CD4-positive, alpha-beta T cell (primary cell): ENCODE data around the gene ACVR1C. TPM values are rescaled to one million over a fixed set of nuclear protein-coding genes. Genes with fewer than 3 reads are reported as not detected.
A peak's percentile ranks its signal among the peaks of the same experiment; 100 is the strongest.

Experiments
- ATAC-seq: fragments of 200-7000 bp; cut with Tn5 transposase; one replicate; pipeline ENCODE4 v1.10.0; 2022; ENCODE audit warnings: mild to moderate bottlenecking; ENCODE audit not compliant: poor library complexity
- CTCF ChIA-PET: fragments of 350-600 bp; sonication (Branson Sonifier 250); formaldehyde crosslinking; loops from one replicate; lab custom pipeline; 2021; ENCODE audit warnings: antibody characterized with exemption, inconsistent platforms; lab: Charles Lee
- POLR2A ChIA-PET: fragments of 350-600 bp; sonication (Branson Sonifier 250); formaldehyde crosslinking; loops from one replicate; lab custom pipeline; 2021; ENCODE audit warnings: antibody characterized with exemption, inconsistent platforms; lab: Charles Lee
- DNase-seq, 14 experiments: peaks; one replicate each; pipeline ENCODE4 v3.0.0-alpha.2; 2013 to 2020; ENCODE audit warnings: mixed read lengths in 2 of 14
- H3K27ac ChIP-seq, 2 donors: one replicate each; pipeline versions ENCODE4 v1.5.1 to v1.7.0; 2013; ENCODE audit warnings: low read length in 2 of 2, low read depth in 1 of 2, mild to moderate bottlenecking in 1 of 2
- H3K27me3 ChIP-seq, 2 experiments: 1 replicate in 1 of 2; 2 replicates in 1 of 2; pipeline versions ENCODE4 v1.6.1 to v1.7.0; 2013; ENCODE audit warnings: low read length in 2 of 2, control low read depth in 1 of 2, mild to moderate bottlenecking in 1 of 2, moderate library complexity in 1 of 2; ENCODE audit not compliant: insufficient read depth in 2 of 2, control insufficient read depth in 1 of 2
- H3K36me3 ChIP-seq: one replicate; pipeline ENCODE4 v1.6.1; 2013; ENCODE audit warnings: low read length, control low read depth; ENCODE audit not compliant: insufficient read depth
- H3K4me1 ChIP-seq: one replicate; pipeline ENCODE4 v1.6.1; 2013; ENCODE audit warnings: low read length, control low read depth; ENCODE audit not compliant: insufficient read depth
- H3K4me3 ChIP-seq: one replicate; pipeline ENCODE4 v1.5.1; 2013; ENCODE audit warnings: mild to moderate bottlenecking, low read length, moderate library complexity
- H3K9me3 ChIP-seq, 2 experiments: 1 replicate in 1 of 2; 2 replicates in 1 of 2; pipeline versions ENCODE4 v1.6.1 to v1.7.0; 2013; ENCODE audit warnings: low read length in 2 of 2, mild to moderate bottlenecking in 2 of 2, control low read depth in 1 of 2, moderate library complexity in 1 of 2; ENCODE audit not compliant: control insufficient read depth in 1 of 2, insufficient read depth in 1 of 2
- H3K27ac Mint-ChIP-seq: one replicate; pipeline ENCODE4 v1.8.0; 2020; ENCODE audit warnings: mixed read lengths
- H3K27me3 Mint-ChIP-seq: one replicate; pipeline ENCODE4 v1.8.0; 2021; ENCODE audit warnings: mixed read lengths
- H3K36me3 Mint-ChIP-seq: one replicate; pipeline ENCODE4 v1.8.0; 2021; ENCODE audit warnings: low read depth, mixed read lengths
- H3K4me1 Mint-ChIP-seq: one replicate; pipeline ENCODE4 v1.8.0; 2021; ENCODE audit warnings: low read depth, mixed read lengths
- H3K4me3 Mint-ChIP-seq: one replicate; pipeline ENCODE4 v1.8.0; 2020; ENCODE audit warnings: mild to moderate bottlenecking, mixed read lengths
- H3K9me3 Mint-ChIP-seq: one replicate; pipeline ENCODE4 v1.8.0; 2020; ENCODE audit warnings: mixed read lengths
- intact Hi-C, 2 experiments: fragments of 100-400 bp; cut with DNase I in 1 of 2; cut with micrococcal nuclease in 1 of 2; formaldehyde crosslinking; loops; one replicate each; pipeline versions ENCODE4 v1.15.1 to v1.9.0; 2023 to 2025; cut with DNase I, micrococcal nuclease
- polyA plus RNA-seq, 2 donors: library from polyadenylated mRNA; unstranded; fragments of 120-200 nt; gene quantifications; one replicate each; pipeline ENCODE4 v1.2.1, GENCODE V29; 2013
- total RNA-seq, 174 experiments: library from RNA in 2 of 174; stranded (reverse) in 2 of 174; gene quantifications; one replicate each; pipeline ENCODE4 v1.2.3 and lab custom pipeline; 2021 to 2026
- TF ChIP-seq, protein P1 (sequence below): fragments of 200-600 bp; IDR thresholded peaks from one replicate; pipeline ENCODE4 v1.8.0; 2022; ENCODE audit warnings: antibody characterized with exemption, mild to moderate bottlenecking

Gene ACVR1C
- total RNA-seq (1 to 10 TPM; 5.2 to 6.2 TPM), total RNA-seq (lab: John Stamatoyannopoulos, UW) (0.76 to 90.4 (median 18.0) reads per million in 172 experiments)
- polyA plus RNA-seq (2013, experiment 1 of 2), result 2.4 TPM
- polyA plus RNA-seq (2013, experiment 2 of 2), result 5.6 TPM

DNA sequence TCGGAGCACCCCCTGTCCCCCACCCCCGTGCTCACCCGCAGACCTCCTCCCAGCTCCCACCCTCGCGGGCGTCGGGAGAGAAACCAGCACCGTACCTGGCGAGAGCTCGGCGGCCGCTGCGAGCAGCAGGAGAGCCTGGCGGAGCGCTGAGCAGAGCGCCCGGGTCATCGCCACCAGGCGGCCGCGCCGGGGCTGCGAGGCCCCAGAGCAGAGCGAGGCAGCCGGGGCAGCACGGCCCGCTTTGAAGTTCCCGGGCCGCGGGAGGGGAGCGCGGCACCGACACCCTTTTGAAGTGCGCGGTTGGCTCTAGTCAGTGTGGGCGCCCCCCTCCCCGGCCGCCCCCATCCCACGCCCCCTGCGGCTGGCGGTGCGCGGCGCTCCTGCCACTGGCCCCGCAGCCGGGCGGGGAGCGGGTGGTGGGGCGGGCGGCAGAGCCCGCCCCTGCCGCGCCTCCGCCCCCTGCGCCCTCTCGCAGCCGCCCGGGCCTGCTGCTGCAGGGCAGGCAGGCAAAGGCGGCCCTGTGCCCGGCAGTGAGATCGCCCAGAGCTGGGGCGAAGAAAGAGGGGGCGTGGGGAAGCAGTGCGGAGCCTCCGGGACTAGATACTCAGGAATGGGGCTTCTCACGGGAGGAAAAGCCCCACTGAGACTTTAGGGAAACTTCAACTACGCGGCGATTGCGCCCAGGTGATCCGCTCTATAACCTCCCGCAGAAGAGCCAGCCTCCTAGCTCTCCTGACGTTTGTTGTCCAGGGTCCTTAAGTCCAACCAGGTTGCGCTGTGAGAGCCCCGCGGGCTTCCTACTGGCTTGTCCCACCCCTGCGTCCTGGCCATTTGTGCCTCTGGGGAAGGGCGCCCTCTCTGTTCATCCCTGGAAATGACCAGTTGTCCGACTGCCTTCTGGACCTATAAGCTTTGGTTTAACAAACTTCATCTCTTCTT is at the start of gene ACVR1C:
ACVR1C (minus strand) TSS at position 388 of the 939 bp plus-strand sequence; CDS start at position 168, 220 bp downstream.
- H3K4me3 ChIP-seq, result peak within 1 kb of the TSS; percentile 81
- intact Hi-C loops, result loop anchor here (5.0 to 10.0 kb wide), 5 partner anchors 136 to 836 kb away; no protein-coding TSS in a partner anchor
- no peaks in the 10 kb centered on the region for H3K9me3 Mint-ChIP-seq
- H3K27me3 Mint-ChIP-seq, result no peaks in the 10 kb centered on the region
- peak; percentile 77 for ATAC-seq
- no peaks in the 10 kb centered on the region for H3K27me3 ChIP-seq
- peaks cover 40% of the 10 kb centered on the region for H3K4me1 Mint-ChIP-seq
- ChIA-PET CTCF (interaction anchor here (0.6 to 2.2 kb wide), 15 partner anchors 9 to 326 kb away, joined by 3 to 9 read pairs (median 3); partner anchors contain the start of gene ACVR1), POLR2A (interaction anchor here (0.6 to 2.3 kb wide), 15 partner anchors 10 to 1878 kb away, joined by 3 to 9 read pairs (median 3); partner anchors contain the start of gene ACVR1)
- DNase-seq, result peak; percentile 42 to 92 (median 61)
- peak within 1 kb of the TSS; percentile 97 for H3K4me3 Mint-ChIP-seq
- no peaks in the 10 kb centered on the region for H3K9me3 ChIP-seq
- peak within 1 kb of the TSS in 1 of 2 donors; percentile 74 for H3K27ac ChIP-seq
- TF ChIP-seq, protein P1, sequence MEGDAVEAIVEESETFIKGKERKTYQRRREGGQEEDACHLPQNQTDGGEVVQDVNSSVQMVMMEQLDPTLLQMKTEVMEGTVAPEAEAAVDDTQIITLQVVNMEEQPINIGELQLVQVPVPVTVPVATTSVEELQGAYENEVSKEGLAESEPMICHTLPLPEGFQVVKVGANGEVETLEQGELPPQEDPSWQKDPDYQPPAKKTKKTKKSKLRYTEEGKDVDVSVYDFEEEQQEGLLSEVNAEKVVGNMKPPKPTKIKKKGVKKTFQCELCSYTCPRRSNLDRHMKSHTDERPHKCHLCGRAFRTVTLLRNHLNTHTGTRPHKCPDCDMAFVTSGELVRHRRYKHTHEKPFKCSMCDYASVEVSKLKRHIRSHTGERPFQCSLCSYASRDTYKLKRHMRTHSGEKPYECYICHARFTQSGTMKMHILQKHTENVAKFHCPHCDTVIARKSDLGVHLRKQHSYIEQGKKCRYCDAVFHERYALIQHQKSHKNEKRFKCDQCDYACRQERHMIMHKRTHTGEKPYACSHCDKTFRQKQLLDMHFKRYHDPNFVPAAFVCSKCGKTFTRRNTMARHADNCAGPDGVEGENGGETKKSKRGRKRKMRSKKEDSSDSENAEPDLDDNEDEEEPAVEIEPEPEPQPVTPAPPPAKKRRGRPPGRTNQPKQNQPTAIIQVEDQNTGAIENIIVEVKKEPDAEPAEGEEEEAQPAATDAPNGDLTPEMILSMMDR, result peak; percentile 43
- H3K36me3 ChIP-seq, result no peaks in the 10 kb centered on the region
- peaks cover 6% of the 10 kb centered on the region for H3K36me3 Mint-ChIP-seq
- H3K4me1 ChIP-seq, result peaks cover 22% of the 10 kb centered on the region
- peak within 1 kb of the TSS; percentile 86 for H3K27ac Mint-ChIP-seq

- Mint-ChIP-seq H3K27ac (no peak overlapping the region), H3K4me1 (no peaks in the 10 kb centered on the region), H3K27me3 (no peaks in the 10 kb centered on the region), H3K9me3 (no peaks in the 10 kb centered on the region), H3K4me3 (no peak overlapping the region), H3K36me3 (no peaks in the 10 kb centered on the region)
- ATAC-seq (no peak), DNase-seq (no peak)
- Histone ChIP-seq H3K27ac (no peak overlapping the region), H3K4me3 (no peak overlapping the region), H3K9me3 (no peaks in the 10 kb centered on the region), H3K36me3 (no peaks in the 10 kb centered on the region), H3K4me1 (no peaks in the 10 kb centered on the region), H3K27me3 (no peaks in the 10 kb centered on the region)
- POLR2A ChIA-PET, result no interaction called here
- intact Hi-C loops, result no loop called here
- CTCF ChIA-PET, result no interaction called here
- TF ChIP-seq, protein P1, result no peak
These were observed 49.3 kb upstream of the ACVR1C start for GRCh38 chr2:157677941-157678340.

DNA sequence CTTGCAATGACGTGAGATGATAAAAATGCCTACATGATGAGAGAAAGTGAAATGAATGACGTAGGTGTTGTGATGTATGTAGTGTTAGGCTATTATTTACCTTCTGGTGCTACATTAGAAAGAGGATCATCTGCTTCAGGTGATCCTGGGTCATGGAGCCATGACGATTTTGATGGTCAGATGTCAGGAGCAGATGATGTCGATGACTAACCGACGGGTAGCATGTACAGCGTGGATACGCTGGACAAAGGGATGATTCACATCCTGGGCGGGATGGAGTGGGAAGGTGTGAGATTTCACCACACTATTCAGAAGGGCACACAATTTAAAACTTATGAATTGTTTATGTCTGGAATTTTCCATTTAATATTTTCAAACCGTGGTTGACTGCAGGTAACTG is 43.5 kb upstream of the ACVR1C start:
- no peak for DNase-seq
- TF ChIP-seq, protein P1, result no peak
- H3K36me3 Mint-ChIP-seq, result no peaks in the 10 kb centered on the region

More for the DNA sequence above, 43.5 kb upstream of the ACVR1C start:
- no peak overlapping the region for H3K4me3 ChIP-seq
- no peak overlapping the region for H3K27ac ChIP-seq
- ChIA-PET CTCF (no interaction called here), POLR2A (no interaction called here)
- no peaks in the 10 kb centered on the region for H3K27me3 ChIP-seq
- H3K4me1 ChIP-seq, result no peaks in the 10 kb centered on the region
- Mint-ChIP-seq H3K4me3 (no peak overlapping the region), H3K9me3 (no peaks in the 10 kb centered on the region), H3K27me3 (no peaks in the 10 kb centered on the region), H3K27ac (no peak overlapping the region), H3K4me1 (no peaks in the 10 kb centered on the region)
- intact Hi-C loops, result no loop called here
- H3K9me3 ChIP-seq, result peaks cover 0 to 6% of the 10 kb centered on the region in 2 experiments
- ATAC-seq, result no peak
- H3K36me3 ChIP-seq, result no peaks in the 10 kb centered on the region
